Bone marrow (tissue), 2 donors: ENCODE data around the gene MAN1C1.
"Not testable (repeated sequence)": the region's sequence is repeated elsewhere in the genome, so short reads cannot be mapped to it uniquely, and the experiment has no call there.

ENCODE experiments used
- DNase-seq, 2 donors: peaks; one replicate each; lab custom pipeline; 2025; lab: John Stamatoyannopoulos, UW

The MAN1C1 gene

GRCh38 chr1:25657883-25658760, 41.5 kb downstream of the MAN1C1 start:
- no peak for DNase-seq

DNA sequence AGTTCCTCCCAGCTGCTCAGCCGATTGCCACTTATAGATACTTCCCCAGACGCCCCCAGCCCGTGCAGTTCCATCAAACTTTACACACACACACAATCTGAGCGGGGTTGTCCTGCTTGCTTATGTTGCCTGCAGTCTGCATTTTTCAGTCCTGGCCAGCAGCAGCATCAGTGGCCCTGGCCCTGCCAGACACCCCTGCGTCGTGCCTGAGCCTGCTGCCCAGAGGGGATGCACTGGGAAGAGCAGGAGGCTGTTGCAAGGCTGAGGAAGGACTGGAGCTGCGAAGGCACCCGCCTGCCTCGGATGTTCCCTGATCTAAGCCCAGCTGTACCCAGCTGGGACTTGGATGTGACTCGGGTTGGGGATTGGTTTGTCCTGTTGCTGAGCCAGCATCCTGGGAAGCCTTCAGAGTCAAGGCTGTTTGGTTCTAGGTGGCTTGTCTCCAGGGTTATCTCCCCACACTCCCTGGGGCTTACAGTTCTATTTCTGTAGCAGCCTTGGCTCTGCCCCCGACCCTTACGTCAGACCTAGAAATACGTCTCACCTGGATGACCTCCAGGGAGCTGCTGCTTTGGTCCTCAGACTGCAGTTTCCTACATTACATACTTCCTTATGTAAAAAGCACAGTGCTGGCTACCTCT, 42.3 kb downstream of the MAN1C1 start:
- no peak for DNase-seq

GRCh38 chr1:25661043-25661815, 44.6 kb downstream of the MAN1C1 start:
- DNase-seq: no peak

GRCh38 chr1:25662061-25662460, 45.5 kb downstream of the MAN1C1 start:
- no peak for DNase-seq

- not testable (repeated sequence) for DNase-seq
Measured at GRCh38 chr1:25662959-25663358, 46.4 kb downstream of the MAN1C1 start.

DNA sequence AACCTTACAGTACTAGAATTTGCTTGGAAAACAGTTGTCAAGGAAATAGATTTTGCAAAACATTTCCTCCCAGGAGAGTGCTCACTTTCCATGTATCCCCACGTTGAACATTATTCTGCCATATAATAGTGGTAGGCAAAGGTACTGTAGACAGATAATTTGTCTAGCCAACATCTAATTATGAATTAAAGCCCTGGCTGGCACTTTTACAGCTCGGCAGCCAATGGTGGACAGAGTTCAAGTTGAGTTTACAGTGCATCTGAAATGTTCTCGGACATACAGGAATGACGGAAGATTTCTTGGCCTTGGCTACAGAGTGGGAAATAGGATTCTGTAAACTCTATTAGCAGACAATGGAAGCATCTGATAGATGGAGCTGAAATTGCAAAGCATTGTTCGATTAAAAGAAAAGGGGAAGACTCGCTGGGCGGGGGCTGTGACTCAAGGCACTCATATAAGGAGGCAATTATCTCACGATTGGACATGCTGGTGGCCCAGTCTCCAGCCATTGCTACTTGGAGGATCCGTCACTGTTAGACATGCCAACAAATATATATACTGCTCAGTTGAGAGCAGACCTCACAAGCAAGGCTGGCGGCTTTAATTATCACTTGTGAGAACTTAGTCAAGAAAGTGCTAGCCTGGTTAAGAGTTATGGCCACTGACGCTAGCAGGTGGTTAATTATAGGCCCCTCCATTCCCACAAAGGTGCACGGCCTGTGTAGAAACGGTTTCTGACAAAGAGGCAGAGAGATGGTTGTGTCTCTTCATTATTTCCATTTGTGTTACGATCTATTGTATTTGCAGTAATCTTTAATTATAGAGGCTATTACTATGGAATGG, 48.0 kb downstream of the MAN1C1 start:
- DNase-seq: no peak

DNA sequence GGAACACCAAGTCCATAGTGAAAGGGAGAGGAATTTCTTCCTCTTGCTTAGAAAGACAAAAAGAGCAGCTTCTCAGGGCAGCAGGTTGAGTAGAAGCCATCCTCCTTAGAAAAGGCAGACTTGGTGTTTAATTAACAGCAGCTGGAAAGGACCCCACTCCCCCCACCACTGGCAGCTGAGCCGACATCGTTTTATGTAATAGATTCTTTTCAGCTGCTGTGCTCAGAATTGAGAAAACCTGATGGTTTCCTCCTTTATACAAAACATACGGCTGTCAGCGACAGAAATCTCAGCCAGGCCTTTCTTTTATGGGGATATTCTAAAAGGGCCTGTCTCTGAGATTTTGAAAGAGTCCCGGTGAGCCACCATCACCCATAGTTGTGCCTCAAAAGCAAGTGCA, 49.9 kb downstream of the MAN1C1 start:
- no peak for DNase-seq

- DNase-seq: no peak
Measured at GRCh38 chr1:25668931-25669573, 52.5 kb downstream of the MAN1C1 start.

DNA sequence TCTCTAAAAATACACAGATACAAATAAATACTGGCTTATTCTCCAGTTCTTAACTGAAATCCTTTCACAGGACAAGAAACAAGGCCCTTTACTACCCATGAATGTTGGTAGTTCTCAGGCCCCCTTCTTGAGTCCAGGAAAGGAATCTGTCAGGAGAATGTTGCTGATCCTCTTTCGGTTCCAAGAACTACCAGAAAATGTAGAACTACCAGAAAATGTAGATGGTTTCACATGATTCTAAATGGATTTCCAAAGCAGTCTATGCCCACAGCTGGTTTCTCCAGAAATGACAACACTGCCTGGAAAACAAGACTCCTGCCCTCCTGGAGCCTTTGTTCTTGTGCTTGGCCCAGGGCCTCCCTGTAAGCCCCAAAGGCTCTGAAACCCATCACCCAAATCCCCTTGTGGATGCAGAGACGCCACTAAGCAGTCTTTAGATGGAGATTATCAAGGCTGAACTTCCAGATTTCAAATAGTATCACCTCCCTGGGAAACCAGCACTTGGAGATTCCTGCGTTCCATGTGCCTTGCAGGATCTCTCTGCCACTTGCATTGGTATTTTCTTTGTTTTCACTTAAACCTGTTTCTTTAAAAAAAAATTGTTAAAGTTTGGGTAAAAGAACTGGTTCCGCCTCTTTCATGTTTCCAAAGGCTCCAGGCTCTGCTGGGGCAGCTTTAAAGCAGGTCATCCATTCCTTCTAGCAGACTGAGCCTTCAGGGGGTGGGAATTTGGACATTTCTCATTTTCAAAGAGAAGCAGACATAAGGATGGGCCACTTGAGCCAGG, 53.4 kb downstream of the MAN1C1 start:
- no peak for DNase-seq

DNA sequence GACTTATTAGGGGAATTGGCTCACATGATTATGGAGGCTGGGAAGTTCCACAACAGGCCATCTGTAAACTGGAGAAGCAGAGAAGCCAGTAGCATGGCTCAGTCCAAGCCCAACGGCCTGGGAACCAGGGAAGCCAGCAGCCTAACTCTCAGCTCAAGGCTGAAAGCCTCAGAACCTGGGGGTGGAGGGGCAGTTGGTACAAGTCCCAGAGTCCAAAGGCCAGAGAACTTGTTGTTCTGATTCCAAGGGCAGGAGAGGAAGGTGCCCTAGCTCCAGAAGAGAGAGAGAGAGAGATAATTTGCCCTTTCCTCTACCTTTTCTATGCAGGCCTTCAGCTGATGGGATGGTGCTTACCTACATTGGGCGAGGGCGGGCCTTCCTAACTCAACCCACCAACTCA, 55.3 kb downstream of the MAN1C1 start:
- DNase-seq: no peak

GRCh38 chr1:25672763-25673409, 56.3 kb downstream of the MAN1C1 start:
- DNase-seq: no peak

DNA sequence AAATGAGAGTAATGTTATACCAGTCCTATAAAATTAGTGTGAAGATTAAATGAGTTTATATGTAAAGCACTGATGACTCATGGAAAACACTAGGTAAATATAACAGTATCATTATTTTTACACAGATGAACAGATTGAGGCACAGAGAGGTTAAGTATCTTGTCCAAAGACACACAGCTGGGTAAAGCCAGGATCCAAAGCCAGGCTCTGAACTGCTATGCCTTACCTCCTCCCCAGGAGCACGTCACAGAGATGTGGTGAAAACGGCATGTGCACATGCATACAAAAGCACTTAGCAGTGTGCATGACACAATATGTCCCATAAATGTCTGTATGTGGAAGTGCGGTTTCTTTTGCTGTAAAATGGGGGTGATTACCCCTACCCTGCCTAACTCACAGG, 56.9 kb downstream of the MAN1C1 start:
- no peak for DNase-seq

- DNase-seq: no peak
Measured at GRCh38 chr1:25673962-25674806, 57.6 kb downstream of the MAN1C1 start.

- no peak for DNase-seq
Measured at GRCh38 chr1:25674807-25675084, 58.2 kb downstream of the MAN1C1 start.

DNA sequence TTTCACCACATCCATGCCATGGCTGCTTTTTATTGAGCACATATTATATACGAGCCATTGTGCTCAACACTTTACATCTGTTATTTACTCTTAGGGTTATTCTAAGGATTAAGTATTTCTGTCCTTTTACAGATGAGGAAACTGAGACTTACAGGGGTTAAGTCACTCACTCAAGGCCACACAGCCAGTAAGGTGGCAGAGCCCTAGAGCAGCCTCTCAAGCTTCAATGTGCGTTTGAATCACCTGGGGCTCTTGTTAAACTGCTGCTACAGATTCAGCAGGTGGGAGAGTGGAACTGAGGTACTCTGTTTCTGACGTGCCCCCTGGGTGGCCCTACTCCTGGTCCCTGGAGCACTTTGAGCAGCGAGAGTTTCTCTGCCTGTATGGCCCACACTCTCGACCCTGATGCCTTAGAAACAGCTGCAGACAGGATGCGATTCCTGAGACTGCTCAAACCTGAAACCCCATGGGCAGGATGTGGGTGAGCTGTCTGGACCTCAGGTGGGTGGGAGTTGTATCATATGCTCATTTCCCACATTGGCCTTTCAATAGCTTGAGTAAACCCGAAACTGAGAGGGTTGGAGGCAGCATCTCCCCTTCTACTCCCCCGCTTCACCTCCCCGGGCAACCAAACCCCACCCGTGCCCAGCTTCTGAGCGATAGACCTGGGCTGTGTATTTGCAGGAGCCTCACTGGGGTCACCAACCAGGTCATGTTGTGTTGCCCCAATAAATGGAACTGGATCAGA, 59.3 kb downstream of the MAN1C1 start:
- no peak for DNase-seq

GRCh38 chr1:25676488-25676887, 59.9 kb downstream of the MAN1C1 start:
- DNase-seq: no peak

GRCh38 chr1:25677193-25677773, 60.7 kb downstream of the MAN1C1 start:
- DNase-seq: no peak

GRCh38 chr1:25679171-25679570, 62.6 kb downstream of the MAN1C1 start:
- no peak for DNase-seq
